Epithelial cell of esophagus (primary cell): ENCODE measurements around the gene EDN2.

Experiments
- DNase-seq: peaks from one replicate; pipeline ENCODE4 v3.0.0; 2010; ENCODE audit warnings: low read depth
- H3K4me3 ChIP-seq: 2 replicates; pipeline ENCODE4 v1.5.1; 2011; ENCODE audit warnings: mild to moderate bottlenecking, low read length, control low read depth
- CTCF ChIP-seq: IDR thresholded peaks from 2 replicates; pipeline ENCODE4 v1.5.1; 2011; ENCODE audit warnings: low read depth, mild to moderate bottlenecking, low read length, control low read depth, inconsistent platforms; ENCODE audit not compliant: insufficient read depth; ENCODE audit errors: missing control alignments

The EDN2 gene

GRCh38 chr1:41523949-41524675, 39.6 kb upstream of the EDN2 start:
- no peak for DNase-seq
- no peak overlapping the region for H3K4me3 ChIP-seq
- TF ChIP-seq CTCF: no peak

- no peak overlapping the region for H3K4me3 ChIP-seq
- no peak for TF ChIP-seq CTCF
- DNase-seq: no peak
These were observed 38.6 kb upstream of the EDN2 start for GRCh38 chr1:41523071-41523470.

GRCh38 chr1:41521766-41522165, 37.3 kb upstream of the EDN2 start:
- no peak overlapping the region for H3K4me3 ChIP-seq
- no peak for TF ChIP-seq CTCF
- no peak for DNase-seq

- TF ChIP-seq CTCF: no peak
- DNase-seq: no peak
These were observed 36.7 kb upstream of the EDN2 start for GRCh38 chr1:41520951-41521752.

GRCh38 chr1:41519667-41520066, 35.2 kb upstream of the EDN2 start:
- no peak overlapping the region for H3K4me3 ChIP-seq
- no peak for DNase-seq
- no peak for TF ChIP-seq CTCF

More at GRCh38 chr1:41520951-41521752, 36.7 kb upstream of the EDN2 start:
- H3K4me3 ChIP-seq: no peak overlapping the region

GRCh38 chr1:41518471-41518870, 34.0 kb upstream of the EDN2 start:
- H3K4me3 ChIP-seq: no peak overlapping the region

More at GRCh38 chr1:41518471-41518870, 34.0 kb upstream of the EDN2 start:
- no peak for DNase-seq
- TF ChIP-seq CTCF: no peak
